Sigmoid colon (tissue), 7 donors: ENCODE measurements around the gene CNTD1. TPM values are rescaled to one million over a fixed set of nuclear protein-coding genes. Genes with fewer than 3 reads are reported as not detected.

Experiments
- DNase-seq: peaks from one replicate; pipeline ENCODE4 v3.0.0-alpha.2; 2019
- H3K27ac ChIP-seq, 4 donors: fragments of 200-600 bp; sonication (generic); one replicate each; pipeline ENCODE4 v1.5.1; 2016 to 2019; ENCODE audit warnings: mild to moderate bottlenecking in 1 of 4
- H3K27me3 ChIP-seq, 3 donors: fragments of 200-600 bp; sonication (generic); one replicate each; pipeline ENCODE4 v1.5.1; 2019; ENCODE audit warnings: mild to moderate bottlenecking in 1 of 3
- H3K36me3 ChIP-seq, 4 donors: fragments of 200-600 bp; sonication (generic); one replicate each; pipeline ENCODE4 v1.5.1; 2016 to 2019
- H3K4me1 ChIP-seq, 4 donors: fragments of 200-600 bp; sonication (generic); one replicate each; pipeline ENCODE4 v1.5.1; 2017 to 2019
- H3K4me3 ChIP-seq, 4 donors: fragments of 200-600 bp; sonication (generic); one replicate each; pipeline ENCODE4 v1.5.1; 2017 to 2019; ENCODE audit warnings: mild to moderate bottlenecking in 2 of 4, moderate library complexity in 1 of 4
- H3K9me3 ChIP-seq, 4 donors: fragments of 200-600 bp in 3 of 4; sonication (generic) in 3 of 4; one replicate each; pipeline versions ENCODE4 v1.5.1 to v1.6.1; 2013 to 2019
- CTCF ChIP-seq, 4 experiments: fragments of 450-650 bp in 3 of 4; fragments of 200-600 bp in 1 of 4; IDR thresholded peaks; one replicate each; pipeline ENCODE4 v1.5.1; 2016 to 2019; ENCODE audit warnings: antibody characterized with exemption in 4 of 4, mild to moderate bottlenecking in 3 of 4, moderate library complexity in 2 of 4
- EP300 ChIP-seq, 4 donors: sonication (generic); formaldehyde crosslinking; IDR thresholded peaks; one replicate each; pipeline ENCODE4 v1.6.1; 2017; ENCODE audit warnings: antibody characterized with exemption in 4 of 4
- POLR2A ChIP-seq, 2 donors: fragments of 450-650 bp; IDR thresholded peaks; one replicate each; pipeline ENCODE4 v1.6.1; 2016; ENCODE audit warnings: antibody characterized with exemption in 2 of 2, mild to moderate bottlenecking in 2 of 2, moderate library complexity in 2 of 2
- POLR2AphosphoS5 ChIP-seq, 4 donors: sonication (generic); formaldehyde crosslinking; IDR thresholded peaks; one replicate each; pipeline ENCODE4 v1.6.1; 2017; ENCODE audit warnings: antibody characterized with exemption in 4 of 4
- WGBS, 2 donors: extraction: QIAGEN DNeasy Blood & Tissue Kit; methylation state at CpG; one replicate each; pipeline ENCODE4 v1.1.7; 2013; 5-methylcytosine and 5-hydroxymethylcytosine counted together
- intact Hi-C: fragments of 100-400 bp; cut with DNase I; formaldehyde crosslinking; loops from one replicate; pipeline ENCODE4 v1.15.1; 2023
- polyA plus RNA-seq, 3 donors: library from polyadenylated mRNA; stranded (reverse); fragments of 200-250 nt; gene quantifications; one replicate each; pipeline ENCODE4 v1.2.3, GENCODE V29; 2013
- total RNA-seq, 4 donors: library from RNA; depleted of rRNA; stranded (reverse); fragments of >200 nt; gene quantifications; one replicate each; pipeline ENCODE4 v1.1.0, GENCODE V29; 2016
- donor health status: healthy with polysubstance abuse.
- donor health status: Bipolar disorder and iron deficiency.
- donor health status: healthy.

The CNTD1 gene
- total and polyA plus RNA-seq, 7 donors, result 0.33 to 7.2 (median 2.3) TPM; not detected in 3

DNA sequence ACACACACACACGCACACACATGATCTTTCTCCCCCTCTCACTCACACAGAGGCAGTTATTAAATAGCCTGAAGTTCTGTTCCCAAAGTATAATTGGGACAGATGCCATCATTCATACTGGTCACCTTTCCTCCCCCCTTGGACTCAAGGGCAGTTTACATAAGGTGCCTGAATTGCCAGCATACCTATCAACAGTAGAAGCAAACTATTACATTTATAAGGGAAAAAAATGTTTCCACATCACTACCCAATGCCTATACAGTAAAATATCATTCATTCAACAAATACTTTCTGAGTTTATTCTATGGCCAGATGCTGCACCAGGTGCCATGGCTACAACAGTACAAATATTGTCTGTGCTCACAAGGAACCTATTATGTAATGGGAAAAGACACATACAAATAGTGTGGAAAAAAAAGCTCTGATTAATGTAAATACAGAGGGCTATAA lies 6.3 kb downstream of the CNTD1 start:
- 27 to 72% methylated on average over 1 of the region's 1 CpG for WGBS, 2 donors

GRCh38 chr17:42806249-42806648 lies 7.6 kb downstream of the CNTD1 start:
- intact Hi-C loops, result no loop called here
- 20 to 66% methylated on average over 1 of the region's 1 CpG for WGBS, 2 donors

More for the DNA sequence above, 6.3 kb downstream of the CNTD1 start:
- Histone ChIP-seq H3K4me1 (peaks cover 0 to 13% (median 6%) of the 10 kb centered on the region in 4 donors), H3K9me3 (no peaks in the 10 kb centered on the region), H3K4me3 (no peak overlapping the region), H3K36me3 (no peaks in the 10 kb centered on the region), H3K27ac (peak overlapping the region in 1 of 4 donors; percentile 76), H3K27me3 (no peaks in the 10 kb centered on the region)
- intact Hi-C loops, result no loop called here
- no peak for TF ChIP-seq POLR2A (IDR thresholded peaks at IDR 0.05)
- no peak for TF ChIP-seq CTCF (IDR thresholded peaks at IDR 0.05)
- no peak for TF ChIP-seq POLR2AphosphoS5 (IDR thresholded peaks at IDR 0.05)
- no peak for TF ChIP-seq EP300 (IDR thresholded peaks at IDR 0.05)
- no peak for DNase-seq

GRCh38 chr17:42809250-42809649 lies 10.6 kb downstream of the CNTD1 start:
- peak; percentile 87 for DNase-seq
- intact Hi-C loops, result no loop called here
- peak overlapping the region; percentile 51 to 70 (median 57) for H3K27ac ChIP-seq

More at GRCh38 chr17:42806249-42806648, 7.6 kb downstream of the CNTD1 start:
- Histone ChIP-seq H3K4me1 (peaks cover 0 to 13% (median 6%) of the 10 kb centered on the region in 4 donors), H3K27me3 (no peaks in the 10 kb centered on the region), H3K4me3 (no peak overlapping the region), H3K27ac (peak overlapping the region in 1 of 4 donors; percentile 76), H3K9me3 (no peaks in the 10 kb centered on the region), H3K36me3 (peaks cover 0 to 13% (median 3%) of the 10 kb centered on the region in 4 donors)
- DNase-seq, result no peak
- TF ChIP-seq POLR2AphosphoS5 (IDR thresholded peaks at IDR 0.05) (no peak), EP300 (IDR thresholded peaks at IDR 0.05) (no peak), POLR2A (IDR thresholded peaks at IDR 0.05) (no peak), CTCF (IDR thresholded peaks at IDR 0.05) (no peak)

DNA sequence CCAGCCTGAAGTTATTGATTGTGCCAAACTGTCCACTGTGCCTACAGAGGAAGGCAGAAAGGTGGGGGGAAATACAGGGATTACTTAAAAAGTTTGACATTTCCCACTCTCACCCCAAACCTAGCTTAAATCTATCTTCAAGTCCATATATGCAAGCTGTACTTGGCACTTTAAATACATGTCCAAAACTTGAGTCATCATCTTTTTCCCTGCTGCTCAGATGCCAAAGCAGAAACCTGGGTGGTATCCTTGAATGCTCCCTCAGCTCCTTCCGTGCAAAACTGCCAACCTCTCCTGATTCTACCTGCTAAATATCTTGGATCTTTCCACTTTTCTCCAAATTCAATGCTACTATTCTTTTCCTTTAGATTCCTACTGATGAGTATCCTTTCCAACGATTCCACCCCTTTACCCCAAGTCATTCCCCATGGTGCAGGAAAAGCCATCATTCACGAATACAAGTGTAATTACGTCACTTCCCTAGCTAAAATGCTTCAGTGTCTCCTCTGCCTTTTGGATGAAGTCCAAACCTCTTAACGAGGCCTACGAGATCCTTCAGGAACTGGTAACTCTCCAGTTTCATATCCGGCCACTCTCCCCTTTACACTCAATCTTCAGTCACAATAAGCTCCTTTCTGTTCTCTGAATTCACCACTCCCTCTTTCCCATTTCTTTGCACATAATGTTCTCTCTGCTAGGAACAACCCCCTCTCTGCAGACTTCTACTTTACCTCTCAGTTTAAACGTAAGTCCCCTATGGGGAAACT lies 16.2 kb downstream of the CNTD1 start:
- DNase-seq, result no peak
- H3K36me3 ChIP-seq, result peaks cover 37 to 97% (median 67%) of the 10 kb centered on the region in 4 donors
- 68 to 78% methylated on average over 8 of the region's 8 CpGs for WGBS, 2 donors
- TF ChIP-seq CTCF (IDR thresholded peaks at IDR 0.05), result no peak
- no peak for TF ChIP-seq POLR2AphosphoS5 (IDR thresholded peaks at IDR 0.05)
- TF ChIP-seq POLR2A (IDR thresholded peaks at IDR 0.05), result no peak
- no peak for TF ChIP-seq EP300 (IDR thresholded peaks at IDR 0.05)
- intact Hi-C loops, result no loop called here
- peak overlapping the region in 3 of 4 donors; percentile 10 to 25 (median 11) for H3K27ac ChIP-seq
- no peaks in the 10 kb centered on the region for H3K9me3 ChIP-seq
- no peaks in the 10 kb centered on the region for H3K27me3 ChIP-seq
- H3K4me3 ChIP-seq, result no peak overlapping the region
- H3K4me1 ChIP-seq, result peaks cover 0 to 10% (median 0%) of the 10 kb centered on the region in 4 donors

More at GRCh38 chr17:42809250-42809649, 10.6 kb downstream of the CNTD1 start:
- H3K27me3 ChIP-seq, result no peaks in the 10 kb centered on the region
- H3K4me3 ChIP-seq, result no peak overlapping the region
- no peak for TF ChIP-seq EP300 (IDR thresholded peaks at IDR 0.05)
- TF ChIP-seq POLR2AphosphoS5 (IDR thresholded peaks at IDR 0.05), result peak in 2 of 4 donors; percentile 32 to 44
- 28 to 61% methylated on average over 3 of the region's 3 CpGs for WGBS, 2 donors
- H3K36me3 ChIP-seq, result peaks cover 4 to 42% (median 15%) of the 10 kb centered on the region in 4 donors
- H3K4me1 ChIP-seq, result peaks cover 0 to 14% (median 6%) of the 10 kb centered on the region in 4 donors
- H3K9me3 ChIP-seq, result no peaks in the 10 kb centered on the region

- Histone ChIP-seq H3K27ac (no peak overlapping the region), H3K9me3 (no peaks in the 10 kb centered on the region), H3K4me3 (no peak overlapping the region), H3K36me3 (peaks cover 37 to 97% (median 64%) of the 10 kb centered on the region in 4 donors), H3K4me1 (peaks cover 0 to 18% (median 5%) of the 10 kb centered on the region in 4 donors), H3K27me3 (no peaks in the 10 kb centered on the region)
- 60 to 74% methylated on average over 1 of the region's 1 CpG for WGBS, 2 donors
- TF ChIP-seq POLR2A (IDR thresholded peaks at IDR 0.05) (no peak), EP300 (IDR thresholded peaks at IDR 0.05) (no peak), POLR2AphosphoS5 (IDR thresholded peaks at IDR 0.05) (no peak), CTCF (IDR thresholded peaks at IDR 0.05) (no peak)
- intact Hi-C loops, result no loop called here
- DNase-seq, result no peak
These were observed 19.2 kb downstream of the CNTD1 start for GRCh38 chr17:42817866-42818265.
